PC-3 (cell line): ENCODE data around the gene ZNF3. TPM values are rescaled to one million over a fixed set of nuclear protein-coding genes. Genes with fewer than 3 reads are reported as not detected.

Source experiments
- ATAC-seq: fragments of 200-7000 bp; cut with Tn5 transposase; 2 replicates; pipeline ENCODE4 v1.9.1; 2020; ENCODE audit warnings: mild to moderate bottlenecking, moderate library complexity
- BruUV-seq: library from RNA; stranded (reverse); fragments of 400-500 nt; replicated peaks from 2 replicates; lab custom pipeline; 2021; lab: Mats Ljungman, UMichigan
- CTCF ChIA-PET: fragments of 300-600 bp; sonication (Branson Sonifier 250); formaldehyde crosslinking; loops from one replicate; lab custom pipeline; 2022; ENCODE audit warnings: antibody characterized with exemption; lab: Charles Lee
- POLR2A ChIA-PET: fragments of 300-600 bp; sonication (Branson Sonifier 250); formaldehyde crosslinking; loops from one replicate; lab custom pipeline; 2022; ENCODE audit warnings: antibody characterized with exemption; ENCODE audit not compliant: unreplicated experiment; lab: Charles Lee
- DNase-seq: peaks from one replicate; pipeline ENCODE4 v3.0.0-alpha.2; 2015
- H2AFZ ChIP-seq: fragments of 300-600 bp; sonication (generic); 2 replicates; pipeline ENCODE4 v1.6.0; 2016; ENCODE audit warnings: antibody characterized with exemption, low read length
- H3F3A ChIP-seq: fragments of 300-600 bp; sonication (generic); one replicate; pipeline ENCODE4 v1.6.0; 2017; ENCODE audit warnings: antibody characterized with exemption, low read length, control low read depth, mild to moderate bottlenecking; ENCODE audit not compliant: unreplicated experiment
- H3K27ac ChIP-seq: fragments of 300-600 bp; sonication (generic); 2 replicates; pipeline ENCODE4 v1.5.1; 2016; ENCODE audit warnings: mild to moderate bottlenecking, low read length
- H3K27me3 ChIP-seq: fragments of 300-600 bp; sonication (generic); 2 replicates; pipeline ENCODE4 v1.6.1; 2016; ENCODE audit warnings: low read length, mixed read lengths
- H3K36me3 ChIP-seq: fragments of 300-600 bp; sonication (generic); 2 replicates; pipeline ENCODE4 v1.6.1; 2016; ENCODE audit warnings: low read depth, mixed run types, low read length, mixed read lengths
- H3K4me1 ChIP-seq: fragments of 300-600 bp; sonication (generic); 2 replicates; pipeline ENCODE4 v1.5.1; 2016; ENCODE audit warnings: low read length; ENCODE audit not compliant: insufficient read depth
- H3K4me2 ChIP-seq: fragments of 300-600 bp; sonication (generic); 2 replicates; pipeline ENCODE4 v1.6.0; 2016; ENCODE audit warnings: low read length
- H3K4me3 ChIP-seq: fragments of 300-600 bp; sonication (generic); 2 replicates; pipeline ENCODE4 v1.5.1; 2016; ENCODE audit warnings: mild to moderate bottlenecking, low read length, mixed read lengths
- H3K79me2 ChIP-seq: fragments of 300-600 bp; sonication (generic); 2 replicates; pipeline ENCODE4 v1.6.1; 2017; ENCODE audit warnings: low read length, mixed read lengths
- H3K9ac ChIP-seq: fragments of 300-600 bp; sonication (generic); 2 replicates; pipeline ENCODE4 v1.6.0; 2016; ENCODE audit warnings: mild to moderate bottlenecking, low read length
- H3K9me2 ChIP-seq: fragments of 300-600 bp; sonication (generic); replicated peaks from 2 replicates; pipeline ENCODE4 v1.6.1; 2016; ENCODE audit warnings: mixed run types, low read length, mixed read lengths
- H3K9me3 ChIP-seq: fragments of 300-600 bp; sonication (generic); 2 replicates; pipeline ENCODE4 v1.6.1; 2016; ENCODE audit warnings: low read length, mixed read lengths
- H4K20me1 ChIP-seq: fragments of 300-600 bp; sonication (generic); 2 replicates; pipeline ENCODE4 v1.6.1; 2016; ENCODE audit warnings: low read length, mixed read lengths
- CTCF ChIP-seq: fragments of 300-600 bp; sonication (generic); conservative IDR thresholded peaks from 2 replicates; pipeline ENCODE4 v1.5.1; 2017; ENCODE audit warnings: antibody characterized with exemption, low read depth, mild to moderate bottlenecking, low read length
- EZH2 ChIP-seq: fragments of 300-600 bp; sonication (generic); IDR thresholded peaks from one replicate; pipeline ENCODE4 v1.6.1; 2017; ENCODE audit warnings: antibody characterized with exemption, mild to moderate bottlenecking, low read length; ENCODE audit not compliant: unreplicated experiment
- EZH2phosphoT487 ChIP-seq: fragments of 300-600 bp; sonication (generic); IDR thresholded peaks from 2 replicates; pipeline ENCODE4 v1.6.1; 2018; ENCODE audit warnings: mild to moderate bottlenecking, antibody characterized with exemption, low read length, borderline replicate concordance
- intact Hi-C: fragments of 100-400 bp; cut with micrococcal nuclease; formaldehyde crosslinking; loops from 2 replicates; pipeline ENCODE4 v1.9.0; 2023
- total RNA-seq: library from RNA; depleted of rRNA; stranded (reverse); fragments of >200 nt; gene quantifications from 2 replicates; pipeline ENCODE4 v1.2.3, GENCODE V29; 2014

ZNF3 gene
- total RNA-seq, 1 experiment from 2014 or later: 16.5 TPM

GRCh38 chr7:100075418-100075817 is 6.1 kb downstream of the ZNF3 start:
- no peak overlapping the region for H3K4me3 ChIP-seq
- TF ChIP-seq CTCF (no peak), EZH2 (no peak), EZH2phosphoT487 (no peak)
- H4K20me1 ChIP-seq: 0 out of 2 replicates have a peak, but pooled peaks cover 6% of the 10 kb centered on the region
- ATAC-seq (no peak), DNase-seq (no peak)
- H3K27me3 ChIP-seq: no peaks in the 10 kb centered on the region
- no TSS peak for BruUV-seq
- peaks cover 81% of the 10 kb centered on the region for H3K36me3 ChIP-seq
- H3K9me2 ChIP-seq: no peaks in the 10 kb centered on the region
- peaks cover 6% of the 10 kb centered on the region for H3K4me1 ChIP-seq
- H3K9me3 ChIP-seq: peaks cover 18% of the 10 kb centered on the region
- ChIA-PET CTCF (interaction anchor here (0.6 kb wide), 1 partner anchor 142 kb away, joined by 3 read pairs; no protein-coding TSS in a partner anchor), POLR2A (interaction anchor here (0.8 kb wide), 1 partner anchor 58 kb away, joined by 3 read pairs; no protein-coding TSS in a partner anchor)
- H3K4me2 ChIP-seq: no peak overlapping the region
- intact Hi-C loops: no loop called here
- H2AFZ ChIP-seq: no peak overlapping the region
- H3K79me2 ChIP-seq: peaks cover 35% of the 10 kb centered on the region
- no peak overlapping the region for H3K9ac ChIP-seq
- H3K27ac ChIP-seq: no peak overlapping the region
- no peaks in the 10 kb centered on the region for H3F3A ChIP-seq

- peaks cover 18% of the 10 kb centered on the region for H3K9me3 ChIP-seq
- intact Hi-C loops: no loop called here
- H3K4me2 ChIP-seq: no peak overlapping the region
- H3K4me1 ChIP-seq: peaks cover under 1% of the 10 kb centered on the region
- H4K20me1 ChIP-seq: 0 out of 2 replicates have a peak, but pooled peaks cover 6% of the 10 kb centered on the region
- BruUV-seq: no TSS peak
- ATAC-seq: no peak
- H3K27ac ChIP-seq: no peak overlapping the region
- no peak overlapping the region for H3K9ac ChIP-seq
- DNase-seq: no peak
- H3K36me3 ChIP-seq: peaks cover 86% of the 10 kb centered on the region
- H3K9me2 ChIP-seq: no peaks in the 10 kb centered on the region
- POLR2A ChIA-PET: no interaction called here
- H3K27me3 ChIP-seq: no peaks in the 10 kb centered on the region
- H2AFZ ChIP-seq: no peak overlapping the region
- H3K79me2 ChIP-seq: peaks cover 29% of the 10 kb centered on the region
- CTCF ChIA-PET: interaction anchor here (0.6 kb wide), 1 partner anchor 142 kb away, joined by 3 read pairs; no protein-coding TSS in a partner anchor
- no peak overlapping the region for H3K4me3 ChIP-seq
- no peaks in the 10 kb centered on the region for H3F3A ChIP-seq
- TF ChIP-seq EZH2phosphoT487 (no peak), EZH2 (no peak), CTCF (no peak)
These were observed 6.7 kb downstream of the ZNF3 start for GRCh38 chr7:100074841-100075240.

GRCh38 chr7:100072462-100072861 is 9.1 kb downstream of the ZNF3 start:
- no peak for ATAC-seq
- Histone ChIP-seq H3K9me3 (peaks cover 18% of the 10 kb centered on the region), H3K27ac (no peak overlapping the region), H3K36me3 (peaks cover 74% of the 10 kb centered on the region), H3K79me2 (peaks cover 6% of the 10 kb centered on the region), H3K27me3 (no peaks in the 10 kb centered on the region), H2AFZ (no peak overlapping the region), H3K4me3 (no peak overlapping the region), H4K20me1 (no peaks in the 10 kb centered on the region), H3F3A (no peaks in the 10 kb centered on the region), H3K9me2 (no peaks in the 10 kb centered on the region), H3K9ac (no peak overlapping the region), H3K4me2 (no peak overlapping the region), H3K4me1 (no peaks in the 10 kb centered on the region)
- POLR2A ChIA-PET: no interaction called here
- CTCF ChIA-PET: no interaction called here
- TF ChIP-seq EZH2: no peak
- no peak for TF ChIP-seq CTCF
- TF ChIP-seq EZH2phosphoT487: no peak
- no TSS peak for BruUV-seq
- no peak for DNase-seq
- intact Hi-C loops: no loop called here
